B cell (primary cell): ENCODE data around the gene EBF3. TPM values are rescaled to one million over a fixed set of nuclear protein-coding genes. Genes with fewer than 3 reads are reported as not detected.

ENCODE experiments used
- ATAC-seq: fragments of 200-7000 bp; cut with Tn5 transposase; one replicate; pipeline ENCODE4 v1.10.0; 2021; ENCODE audit warnings: low read depth, mild to moderate bottlenecking, moderate number of reproducible peaks, moderate library complexity
- CTCF ChIA-PET: fragments of 350-600 bp; sonication (Branson Sonifier 250); formaldehyde crosslinking; loops from one replicate; lab custom pipeline; 2021; ENCODE audit warnings: antibody characterized with exemption, inconsistent platforms; lab: Charles Lee
- POLR2A ChIA-PET: fragments of 350-600 bp; sonication (Branson Sonifier 250); formaldehyde crosslinking; loops from one replicate; lab custom pipeline; 2021; ENCODE audit warnings: antibody characterized with exemption; lab: Charles Lee
- DNase-seq: peaks from one replicate; pipeline ENCODE4 v3.0.0; 2013
- H2AFZ ChIP-seq: 2 replicates; pipeline ENCODE4 v1.6.1; 2012; ENCODE audit warnings: mild to moderate bottlenecking, low read depth, low read length; ENCODE audit not compliant: insufficient read depth, poor library complexity, severe bottlenecking
- H3K27ac ChIP-seq, 2 donors: 1 replicate in 1 of 2; 2 replicates in 1 of 2; pipeline ENCODE4 v1.5.1; 2012 to 2013; ENCODE audit warnings: low read length in 2 of 2, mild to moderate bottlenecking in 2 of 2, moderate library complexity in 1 of 2
- H3K27me3 ChIP-seq, 4 experiments: fragments of 200-600 bp in 1 of 4; sonication (generic) in 1 of 4; replicated peaks in 1 of 4; 1 replicate in 2 of 4; 2 replicates in 2 of 4; pipeline versions ENCODE4 v1.6.1 to v1.7.0; 2013 to 2016; ENCODE audit warnings: low read length in 3 of 4, mild to moderate bottlenecking in 2 of 4, mixed read lengths in 1 of 4, moderate library complexity in 1 of 4; ENCODE audit not compliant: insufficient read depth in 4 of 4, control insufficient read depth in 3 of 4; ENCODE audit errors: control extremely low read depth in 1 of 4
- H3K36me3 ChIP-seq, 2 experiments: replicated peaks in 1 of 2; 1 replicate in 1 of 2; 2 replicates in 1 of 2; pipeline versions ENCODE4 v1.6.1 to v1.7.1; 2013; ENCODE audit warnings: low read length in 1 of 2; ENCODE audit not compliant: insufficient read depth in 2 of 2, control insufficient read depth in 1 of 2; ENCODE audit errors: control extremely low read depth in 1 of 2, extremely low read depth in 1 of 2
- H3K4me1 ChIP-seq, 2 donors: fragments of 200-600 bp in 1 of 2; sonication (generic) in 1 of 2; 1 replicate in 1 of 2; 2 replicates in 1 of 2; pipeline versions ENCODE4 v1.5.1 to v1.6.1; 2013 to 2017; ENCODE audit warnings: low read length in 2 of 2; ENCODE audit not compliant: control insufficient read depth in 2 of 2, insufficient read depth in 2 of 2
- H3K4me2 ChIP-seq: replicated peaks from 2 replicates; pipeline ENCODE3; 2012; ENCODE audit warnings: mild to moderate bottlenecking, low read depth, low read length; ENCODE audit not compliant: poor library complexity, severe bottlenecking
- H3K4me3 ChIP-seq, 5 experiments: fragments of 200-600 bp in 1 of 5; sonication (generic) in 1 of 5; 1 replicate in 3 of 5; 2 replicates in 2 of 5; pipeline versions ENCODE4 v1.5.1 to v1.7.0; 2011 to 2016; ENCODE audit warnings: low read length in 4 of 5, mild to moderate bottlenecking in 4 of 5, low read depth in 2 of 5, control low read depth in 1 of 5, moderate library complexity in 1 of 5; ENCODE audit not compliant: insufficient read depth in 1 of 5; ENCODE audit errors: control extremely low read depth in 1 of 5, extremely low read depth in 1 of 5
- H3K79me2 ChIP-seq: fragments of 200-600 bp; sonication (generic); one replicate; pipeline ENCODE4 v1.6.0; 2016; ENCODE audit warnings: low read length; ENCODE audit not compliant: control insufficient read depth, insufficient read depth
- H3K9ac ChIP-seq: fragments of 200-600 bp; sonication (generic); 2 replicates; pipeline ENCODE4 v1.6.1; 2017; ENCODE audit warnings: mild to moderate bottlenecking, low read length, moderate library complexity
- H3K9me3 ChIP-seq, 3 donors: one replicate each; pipeline versions ENCODE4 v1.6.1 to v1.7.1; 2013; ENCODE audit warnings: low read length in 2 of 3; ENCODE audit not compliant: control insufficient read depth in 2 of 3, insufficient read depth in 1 of 3; ENCODE audit errors: control extremely low read depth in 1 of 3
- H4K20me1 ChIP-seq: 2 replicates; pipeline ENCODE4 v1.6.0; 2012; ENCODE audit warnings: mild to moderate bottlenecking, low read length; ENCODE audit not compliant: insufficient read depth, control insufficient read depth, poor library complexity, severe bottlenecking
- H3K27ac Mint-ChIP-seq: one replicate; pipeline ENCODE4 v1.8.0; 2021; ENCODE audit warnings: mixed read lengths
- H3K27me3 Mint-ChIP-seq: one replicate; pipeline ENCODE4 v1.8.0; 2021; ENCODE audit warnings: mixed read lengths
- H3K4me1 Mint-ChIP-seq: one replicate; pipeline ENCODE4 v1.8.0; 2021; ENCODE audit warnings: mixed read lengths
- H3K4me3 Mint-ChIP-seq: one replicate; pipeline ENCODE4 v1.8.0; 2021; ENCODE audit warnings: mixed read lengths
- H3K9me3 Mint-ChIP-seq: one replicate; pipeline ENCODE4 v1.8.0; 2022; ENCODE audit warnings: mixed read lengths; ENCODE audit not compliant: insufficient read depth
- CTCF ChIP-seq: fragments of 200-600 bp; IDR thresholded peaks from one replicate; pipeline ENCODE4 v1.8.0; 2022; ENCODE audit warnings: antibody characterized with exemption, mild to moderate bottlenecking
- EZH2 ChIP-seq: IDR thresholded peaks from 2 replicates; pipeline ENCODE4 v1.6.1; 2012; ENCODE audit warnings: borderline replicate concordance, low read depth, mild to moderate bottlenecking, moderate library complexity, low read length; ENCODE audit not compliant: insufficient read depth, poor library complexity, severe bottlenecking
- WGBS: methylation state at CpG from one replicate; pipeline ENCODE4 v1.1.5; 2013; ENCODE audit warnings: missing lambda C conversion rate; ENCODE audit not compliant: insufficient coverage; 5-methylcytosine and 5-hydroxymethylcytosine counted together
- intact Hi-C: fragments of 100-400 bp; cut with micrococcal nuclease; formaldehyde crosslinking; loops from one replicate; pipeline ENCODE4 v1.10.0; 2022
- polyA plus RNA-seq: library from polyadenylated mRNA; depleted of rRNA; stranded (reverse); fragments of >200 nt; gene quantifications from 2 replicates; pipeline ENCODE4 v1.2.3, GENCODE V29; 2012
- total RNA-seq, 2 donors: library from RNA; stranded (reverse); fragments of 120-200 nt in 1 of 2; gene quantifications; 1 replicate in 1 of 2; 2 replicates in 1 of 2; pipeline versions ENCODE4 v1.2.3 to v1.2.4, GENCODE V29; 2013 to 2022

The EBF3 gene
- total and polyA plus RNA-seq, 2 donors (not counting 1 experiment from before 2014, with no cell fraction given): not detected

- no peaks in the 10 kb centered on the region for H3K36me3 ChIP-seq
- H3K9me3 ChIP-seq: peaks cover 0 to 14% (median 0%) of the 10 kb centered on the region in 3 donors
- H3K9ac ChIP-seq: no peak overlapping the region
- H3K4me3 ChIP-seq: no peak overlapping the region
- no peak overlapping the region for H3K4me3 Mint-ChIP-seq
- H3K27ac ChIP-seq: no peak overlapping the region
- peaks cover 2% of the 10 kb centered on the region for H3K4me1 Mint-ChIP-seq
- ATAC-seq: no peak
- ChIA-PET POLR2A (no interaction called here), CTCF (no interaction called here)
- TF ChIP-seq CTCF: no peak
- no peak for TF ChIP-seq EZH2
- H3K27me3 ChIP-seq: peaks cover 0 to 45% (median 24%) of the 10 kb centered on the region in 4 experiments
- H4K20me1 ChIP-seq: no peaks in the 10 kb centered on the region
- H3K4me1 ChIP-seq: no peaks in the 10 kb centered on the region
- DNase-seq: no peak
- no peak overlapping the region for H2AFZ ChIP-seq
- H3K27me3 Mint-ChIP-seq: peaks cover 65% of the 10 kb centered on the region
- no peaks in the 10 kb centered on the region for H3K79me2 ChIP-seq
- WGBS: 83% methylated on average over 9 of the region's 10 CpGs
- no peak overlapping the region for H3K27ac Mint-ChIP-seq
- H3K4me2 ChIP-seq: no peak overlapping the region
- intact Hi-C loops: loop anchor here (10.0 kb wide), 1 partner anchor 1713 kb away; no protein-coding TSS in a partner anchor
- peaks cover 2% of the 10 kb centered on the region for H3K9me3 Mint-ChIP-seq
Measured at GRCh38 chr10:129977794-129978193, 13.7 kb upstream of the EBF3 start.

GRCh38 chr10:129973674-129974059 lies 9.6 kb upstream of the EBF3 start:
- DNase-seq: no peak
- peaks cover 67% of the 10 kb centered on the region for H3K27me3 Mint-ChIP-seq
- POLR2A ChIA-PET: no interaction called here
- Histone ChIP-seq H3K27ac (no peak overlapping the region), H3K4me1 (peaks cover 11 to 30% of the 10 kb centered on the region in 2 donors), H3K9ac (no peak overlapping the region), H4K20me1 (no peaks in the 10 kb centered on the region), H3K9me3 (peaks cover 1 to 34% (median 10%) of the 10 kb centered on the region in 3 donors), H3K36me3 (no peaks in the 10 kb centered on the region), H3K4me2 (no peak overlapping the region), H3K27me3 (peaks cover 0 to 77% (median 54%) of the 10 kb centered on the region in 4 experiments), H3K4me3 (no peak overlapping the region), H2AFZ (no peak overlapping the region), H3K79me2 (no peaks in the 10 kb centered on the region)
- ATAC-seq: no peak
- H3K9me3 Mint-ChIP-seq: no peaks in the 10 kb centered on the region
- WGBS: 82% methylated on average over 7 of the region's 8 CpGs
- CTCF ChIA-PET: no interaction called here
- no peak overlapping the region for H3K4me3 Mint-ChIP-seq
- H3K27ac Mint-ChIP-seq: no peak overlapping the region
- intact Hi-C loops: loop anchor here (5.0 to 10.0 kb wide), 2 partner anchors 1709 to 1761 kb away; no protein-coding TSS in a partner anchor
- peaks cover 13% of the 10 kb centered on the region for H3K4me1 Mint-ChIP-seq
- no peak for TF ChIP-seq EZH2
- no peak for TF ChIP-seq CTCF
